ENCODE data around the gene TGM1.

The TGM1 gene

DNA sequence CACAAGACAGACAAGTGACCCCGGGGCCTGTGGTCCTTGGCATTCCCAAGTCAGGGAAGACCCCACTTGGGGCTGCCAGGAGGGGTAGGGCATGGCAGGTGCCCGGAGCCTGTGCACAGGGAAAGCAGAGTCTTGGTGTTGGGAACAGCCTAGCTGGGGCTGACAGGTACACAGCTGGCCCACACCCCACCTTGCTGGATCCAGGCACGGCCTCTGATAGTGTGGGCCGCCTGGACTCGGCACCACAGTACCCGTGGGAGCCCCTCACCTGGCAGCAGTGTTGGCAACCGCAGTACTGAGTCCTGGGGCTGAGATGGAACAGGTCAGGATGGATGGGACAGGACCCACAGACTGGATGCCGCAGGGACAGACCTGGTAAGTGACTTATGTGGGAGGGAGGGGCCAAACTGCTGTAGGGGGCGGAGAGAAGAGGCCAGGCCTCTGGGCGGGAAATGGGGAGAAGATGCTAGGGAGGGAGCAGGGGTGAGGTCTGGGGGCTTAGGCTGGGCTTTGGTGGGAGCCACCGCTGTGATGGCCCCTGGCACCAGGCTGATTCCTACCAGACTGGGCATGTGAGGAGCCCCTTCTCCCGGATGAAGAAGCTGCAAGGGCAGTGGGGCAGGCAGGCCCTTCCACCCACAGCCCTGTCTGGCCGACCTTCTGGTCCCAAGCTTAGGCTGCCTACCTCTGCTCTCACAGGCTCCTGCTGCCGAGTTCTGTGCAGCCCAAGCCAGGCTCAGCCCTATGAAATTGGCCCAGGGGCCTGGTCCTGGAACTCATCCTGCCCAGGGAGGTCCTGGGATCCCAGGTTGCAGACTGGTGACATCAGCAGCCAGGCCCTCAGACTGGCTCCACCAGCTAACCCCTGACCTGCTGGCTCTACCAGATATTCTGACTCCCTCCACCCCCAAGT is at the start of gene TGM1:
Gene TGM1 (minus strand): TSS at position 357 of the 913 bp plus-strand sequence. CDS start 825 bp downstream, outside the sequence.
- DNase-seq (ENCODE audit: low spot score), result no peak

DNA sequence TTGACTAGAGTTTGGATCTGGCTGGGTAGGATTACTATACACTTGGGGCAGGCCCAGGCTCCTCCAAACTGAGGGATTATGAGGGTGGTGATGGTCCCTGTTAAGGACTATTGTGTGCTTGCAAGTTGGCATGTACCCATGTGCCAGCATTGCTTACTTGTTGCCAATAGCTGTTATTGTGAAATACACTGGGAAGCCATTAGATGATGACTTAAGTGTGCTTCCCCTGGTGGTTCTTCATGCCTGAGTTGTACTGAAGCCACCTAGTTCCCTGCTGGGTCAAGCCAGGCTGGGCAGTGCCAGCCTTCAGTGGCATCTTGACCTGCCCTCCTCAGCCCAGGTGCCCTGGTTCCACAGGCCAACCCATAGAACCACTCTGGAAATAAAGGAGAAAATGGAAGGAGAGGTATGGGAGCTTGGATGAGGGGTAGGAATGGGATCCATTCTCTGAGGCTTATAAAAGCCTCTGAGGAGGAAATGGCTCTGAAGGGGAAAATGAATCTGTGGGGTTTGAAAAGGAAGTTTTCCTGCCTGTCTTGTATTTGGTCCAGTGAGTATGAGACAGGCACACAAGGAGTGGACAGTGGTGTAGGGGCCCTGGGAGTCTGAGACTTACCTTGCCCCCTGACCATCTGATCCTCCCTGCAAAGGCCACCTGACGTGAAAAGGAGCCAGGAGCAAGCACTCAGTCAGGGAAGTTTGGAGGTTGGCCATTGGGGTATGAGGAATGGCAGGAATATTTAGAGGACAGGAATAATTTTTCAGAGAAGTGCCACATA is 49.0 kb upstream of the TGM1 start:
- DNase-seq (ENCODE audit: low spot score), result no peak

DNA sequence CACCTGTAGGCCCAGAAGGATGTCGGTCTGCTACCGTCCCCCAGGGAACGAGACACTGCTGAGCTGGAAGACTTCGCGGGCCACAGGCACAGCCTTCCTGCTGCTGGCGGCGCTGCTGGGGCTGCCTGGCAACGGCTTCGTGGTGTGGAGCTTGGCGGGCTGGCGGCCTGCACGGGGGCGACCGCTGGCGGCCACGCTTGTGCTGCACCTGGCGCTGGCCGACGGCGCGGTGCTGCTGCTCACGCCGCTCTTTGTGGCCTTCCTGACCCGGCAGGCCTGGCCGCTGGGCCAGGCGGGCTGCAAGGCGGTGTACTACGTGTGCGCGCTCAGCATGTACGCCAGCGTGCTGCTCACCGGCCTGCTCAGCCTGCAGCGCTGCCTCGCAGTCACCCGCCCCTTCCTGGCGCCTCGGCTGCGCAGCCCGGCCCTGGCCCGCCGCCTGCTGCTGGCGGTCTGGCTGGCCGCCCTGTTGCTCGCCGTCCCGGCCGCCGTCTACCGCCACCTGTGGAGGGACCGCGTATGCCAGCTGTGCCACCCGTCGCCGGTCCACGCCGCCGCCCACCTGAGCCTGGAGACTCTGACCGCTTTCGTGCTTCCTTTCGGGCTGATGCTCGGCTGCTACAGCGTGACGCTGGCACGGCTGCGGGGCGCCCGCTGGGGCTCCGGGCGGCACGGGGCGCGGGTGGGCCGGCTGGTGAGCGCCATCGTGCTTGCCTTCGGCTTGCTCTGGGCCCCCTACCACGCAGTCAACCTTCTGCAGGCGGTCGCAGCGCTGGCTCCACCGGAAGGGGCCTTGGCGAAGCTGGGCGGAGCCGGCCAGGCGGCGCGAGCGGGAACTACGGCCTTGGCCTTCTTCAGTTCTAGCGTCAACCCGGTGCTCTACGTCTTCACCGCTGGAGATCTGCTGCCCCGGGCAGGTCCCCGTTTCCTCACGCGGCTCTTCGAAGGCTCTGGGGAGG is 47.9 kb upstream of the TGM1 start, which contains the start of gene LTB4R:
Gene LTB4R (plus strand): TSS at position 857 of the 959 bp plus-strand sequence. CDS start 4,150 bp downstream, outside the sequence.
- DNase-seq (ENCODE audit: low spot score), result no peak

DNA sequence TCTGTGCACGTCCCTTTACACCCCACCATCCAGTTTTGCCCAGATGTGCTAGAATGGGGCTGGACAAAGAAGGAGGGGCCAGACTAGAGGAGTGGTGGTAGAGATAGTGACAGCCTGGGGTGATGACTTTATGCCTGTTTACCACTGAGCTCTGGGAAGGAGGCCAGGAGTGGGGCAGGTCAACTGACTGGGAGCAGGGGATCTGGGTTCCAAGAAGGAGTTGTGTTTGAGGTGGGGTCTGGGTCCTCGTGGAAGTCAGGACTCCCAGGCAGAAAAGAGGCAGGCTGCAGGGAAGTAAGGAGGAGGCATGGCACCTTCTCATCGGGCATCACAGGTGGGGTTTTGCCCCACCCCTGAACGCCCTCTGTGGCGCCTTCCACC is 47.3 kb upstream of the TGM1 start:
- DNase-seq (ENCODE audit: low spot score), result no peak

DNA sequence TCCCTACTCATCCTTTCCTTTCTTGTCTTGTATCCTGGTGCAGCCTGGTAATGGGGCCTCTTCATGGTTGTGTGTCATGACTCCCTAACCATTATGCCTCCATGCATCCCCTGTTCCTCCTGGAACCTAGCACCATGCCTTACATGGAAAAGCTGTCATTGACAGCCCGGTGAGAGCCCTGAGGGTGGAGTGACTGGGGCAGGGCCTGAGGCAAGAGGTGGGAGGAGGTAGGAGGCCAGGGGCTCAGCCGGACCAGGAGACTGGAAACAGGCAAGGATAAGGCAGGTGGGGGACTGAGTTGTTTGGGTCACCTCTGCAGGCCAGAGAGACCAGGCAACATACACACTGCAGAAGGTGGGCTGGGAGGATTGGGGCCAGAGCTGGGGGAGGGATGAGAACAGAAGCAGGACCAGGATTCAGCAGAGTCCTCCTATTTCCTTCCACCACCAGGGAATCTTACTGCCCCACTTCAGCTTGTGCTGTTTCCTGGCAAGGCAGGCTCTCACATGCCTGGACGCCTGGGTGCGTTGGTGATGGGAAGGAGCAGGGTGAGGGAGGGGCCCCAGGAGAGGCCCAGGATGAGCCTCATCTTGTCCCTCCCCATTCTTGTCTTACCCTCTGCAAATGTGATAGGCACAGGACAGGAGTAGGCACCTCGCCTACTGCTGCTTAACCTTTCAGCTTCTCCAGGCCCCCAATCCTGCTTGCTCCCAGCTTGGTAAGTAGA is 46.7 kb upstream of the TGM1 start, which contains the start of gene LTB4R2:
Gene LTB4R2 (plus strand): TSS at position 603 of the 727 bp plus-strand sequence. CDS start 525 bp downstream, outside the sequence.
- DNase-seq (ENCODE audit: low spot score), result no peak

DNA sequence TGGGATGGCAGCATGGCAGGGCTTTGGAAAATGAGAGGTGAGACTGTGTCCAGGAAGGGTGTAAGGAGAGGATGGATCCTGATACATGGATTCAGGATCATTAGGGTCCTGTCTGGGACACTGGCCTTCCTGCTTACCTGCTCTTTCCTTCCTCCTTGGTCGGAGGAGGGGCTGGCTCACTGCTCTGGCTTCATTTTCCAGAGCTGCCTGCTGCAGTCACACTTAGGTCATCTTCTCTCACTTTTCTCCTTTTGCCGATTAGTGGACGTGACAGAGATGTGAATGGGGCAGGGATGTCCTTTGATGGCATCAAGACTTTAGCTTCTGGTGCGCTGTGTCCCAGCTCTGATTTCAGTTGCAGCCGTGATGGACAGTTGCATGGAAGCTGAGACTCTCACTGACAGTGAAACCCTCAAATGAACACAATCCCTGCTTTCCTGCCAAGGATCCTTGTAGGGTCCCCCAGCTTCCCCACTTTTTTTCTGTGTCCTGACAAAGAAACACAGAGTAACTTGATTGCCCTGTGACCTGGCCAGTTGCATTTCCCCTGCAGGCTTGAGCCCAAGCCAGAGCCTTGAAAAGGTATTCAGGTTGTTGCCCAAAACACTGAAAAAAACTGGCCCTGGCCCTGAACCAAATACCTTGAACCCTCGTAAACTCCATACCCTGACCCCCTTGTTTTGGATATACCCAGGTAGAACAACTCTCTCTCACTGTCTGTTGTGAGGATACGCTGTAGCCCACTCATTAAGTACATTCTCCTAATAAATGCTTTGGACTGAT is 45.6 kb upstream of the TGM1 start:
- no peak for DNase-seq (ENCODE audit: low spot score)

DNA sequence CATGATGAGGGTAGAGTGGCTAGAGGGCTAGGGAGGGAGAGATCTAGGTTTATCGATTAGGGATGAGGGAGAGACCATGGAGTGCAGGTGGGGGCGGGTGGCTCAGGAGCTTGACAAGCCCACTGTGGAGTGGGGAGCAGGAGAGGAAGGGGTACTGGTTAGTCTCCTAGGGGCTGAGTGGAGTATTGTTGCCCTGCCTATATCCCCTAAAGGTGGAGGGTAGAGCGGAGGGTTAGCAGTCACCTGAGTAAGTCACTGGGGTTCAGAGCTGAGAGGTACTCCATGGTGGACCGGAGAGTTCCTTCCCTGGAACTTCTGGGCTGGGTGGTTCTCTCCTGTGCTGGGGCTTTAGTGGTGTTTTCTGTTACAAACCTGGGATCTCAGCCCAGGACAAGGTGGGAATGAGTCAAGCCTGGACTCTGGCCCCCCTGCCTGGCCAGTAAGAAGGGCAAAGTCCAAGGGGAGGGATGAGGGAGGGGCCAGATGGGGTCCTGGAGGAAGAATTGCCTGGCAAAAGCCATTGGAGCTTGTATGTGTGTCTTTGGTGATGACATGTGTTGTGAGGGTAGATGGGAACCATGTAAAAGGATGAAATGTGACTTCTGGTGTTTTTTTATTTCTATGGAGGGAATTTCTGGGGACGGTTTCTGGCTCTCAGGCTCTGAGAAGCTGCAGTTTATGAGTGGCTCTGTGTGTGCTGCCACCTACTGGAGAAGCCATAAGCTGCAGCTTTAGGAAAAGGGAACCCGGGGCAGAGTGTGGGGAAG is 44.8 kb upstream of the TGM1 start, which contains the start of gene CIDEB:
Gene CIDEB (minus strand): TSS at position 403 of the 767 bp plus-strand sequence. CDS start 119 bp downstream, at position 284.
- DNase-seq (ENCODE audit: low spot score), result no peak

DNA sequence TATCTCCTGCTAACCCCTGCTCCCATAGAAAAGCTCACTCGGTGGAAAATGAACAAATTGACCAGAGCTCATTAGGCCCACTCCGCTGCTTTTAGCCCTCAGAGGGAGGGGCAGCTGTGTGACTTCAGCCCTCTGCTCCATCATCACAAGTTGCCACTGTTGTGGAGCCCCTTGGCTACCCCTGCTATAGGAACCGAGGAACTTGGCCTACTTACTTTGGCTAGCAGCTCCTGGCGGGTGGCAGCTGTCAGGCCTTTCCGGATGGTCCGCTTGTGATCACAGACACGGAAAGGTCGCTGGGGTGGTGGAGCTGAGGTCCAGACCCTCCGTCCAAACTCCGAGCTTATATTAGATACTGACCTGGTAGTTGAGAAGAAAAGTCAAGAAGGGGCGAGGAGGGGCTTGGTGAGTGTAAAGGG is 44.2 kb upstream of the TGM1 start:
- no peak for DNase-seq (ENCODE audit: low spot score)

DNA sequence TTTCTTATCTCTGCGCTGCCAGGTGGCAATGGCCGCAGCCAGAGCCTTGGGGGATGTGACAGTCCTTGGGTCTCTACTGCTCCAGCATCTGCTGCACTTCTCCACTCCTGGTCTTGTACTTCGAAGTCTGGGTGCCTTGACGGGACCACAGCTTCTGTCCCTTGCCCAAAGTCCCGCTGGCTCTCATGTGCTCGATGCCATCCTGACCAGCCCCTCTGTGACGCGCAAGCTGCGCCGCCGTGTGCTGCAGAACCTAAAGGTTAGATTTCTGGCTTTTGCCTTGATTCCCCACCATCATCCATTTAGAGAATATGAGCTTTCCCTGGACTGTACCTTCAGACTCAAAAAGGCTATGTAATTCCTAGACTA is 41.0 kb upstream of the TGM1 start:
- no peak for DNase-seq (ENCODE audit: low spot score)

DNA sequence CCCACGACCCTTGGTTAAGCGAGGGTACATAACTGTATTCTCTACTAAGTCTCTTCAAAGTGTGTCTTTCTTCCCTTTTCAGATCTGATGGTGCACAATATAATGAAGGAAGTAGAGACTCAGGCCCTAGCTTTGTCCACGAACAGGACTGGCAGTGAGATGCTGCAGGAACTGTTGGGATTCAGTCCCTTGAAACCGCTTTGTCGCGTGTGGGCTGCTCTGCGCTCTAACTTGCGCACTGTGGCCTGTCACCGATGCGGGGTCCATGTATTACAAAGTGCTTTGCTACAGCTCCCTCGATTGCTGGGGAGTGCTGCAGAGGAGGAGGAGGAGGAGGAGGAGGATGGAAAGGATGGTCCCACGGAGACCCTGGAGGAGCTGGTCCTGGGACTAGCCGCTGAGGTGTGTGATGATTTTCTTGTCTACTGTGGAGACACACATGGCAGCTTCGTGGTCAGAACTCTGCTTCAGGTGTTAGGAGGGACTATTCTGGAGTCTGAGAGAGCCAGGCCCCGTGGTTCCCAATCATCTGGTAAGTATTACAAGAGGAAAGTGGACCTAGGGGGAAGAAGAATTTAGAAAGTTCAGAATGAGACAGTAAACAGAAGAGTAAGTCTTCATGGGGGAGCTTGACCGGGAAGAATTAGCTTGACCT is 37.5 kb upstream of the TGM1 start:
- no peak for DNase-seq (ENCODE audit: low spot score)

DNA sequence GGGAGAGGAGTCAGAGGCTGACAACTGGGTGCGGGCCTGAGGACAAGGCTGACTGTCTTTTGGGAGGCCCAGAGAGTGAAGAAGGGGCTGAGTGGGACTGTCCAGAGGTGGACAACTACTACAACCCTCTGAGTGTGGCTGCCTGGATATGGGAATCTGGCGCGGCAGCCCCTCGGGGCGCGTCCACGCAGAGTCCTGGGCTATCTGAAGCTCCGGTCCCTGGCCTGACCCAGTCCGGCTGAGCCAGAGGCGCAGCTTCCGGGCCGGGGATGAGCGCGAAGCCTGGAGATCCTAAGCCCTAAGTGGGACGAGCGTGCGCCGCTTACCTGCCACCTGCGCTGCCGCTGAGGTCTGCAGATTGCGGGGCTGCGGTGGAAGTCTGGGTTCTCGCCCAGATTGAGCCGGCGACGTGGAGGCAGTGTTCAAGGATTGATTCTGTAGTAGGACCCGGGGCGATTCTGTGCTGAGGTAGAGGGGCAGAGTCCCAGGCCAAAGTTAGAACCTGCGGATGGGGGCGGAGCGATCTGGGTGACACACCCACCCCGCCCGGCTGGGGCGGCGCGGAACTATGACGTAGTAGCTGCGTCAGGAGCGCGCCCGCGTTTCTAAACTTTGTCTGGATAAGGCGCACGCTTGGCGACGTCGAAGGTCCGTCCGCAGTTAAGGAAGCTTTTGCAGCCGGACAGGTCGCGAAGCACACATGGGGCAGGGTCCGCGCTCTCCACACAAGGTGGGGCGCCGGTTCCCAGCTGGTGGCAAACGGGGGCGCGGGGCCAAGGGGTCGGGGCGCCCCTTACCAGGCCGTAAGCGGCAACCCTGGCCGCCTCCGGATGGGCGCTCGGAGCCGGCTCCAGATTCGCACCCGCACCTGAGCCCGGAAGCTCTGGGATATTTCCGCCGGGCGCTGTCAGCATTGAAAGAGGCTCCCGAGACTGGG is 36.5 kb upstream of the TGM1 start, which contains the start of the genes DHRS1 and NOP9:
Gene DHRS1 (minus strand): TSS at position 526 of the 937 bp plus-strand sequence. CDS start 674 bp downstream, outside the sequence.
Gene NOP9 (plus strand): TSS at position 596 of the 937 bp plus-strand sequence. CDS start 105 bp downstream, at position 701.
- peak; percentile 83 for DNase-seq (ENCODE audit: low spot score)

DNA sequence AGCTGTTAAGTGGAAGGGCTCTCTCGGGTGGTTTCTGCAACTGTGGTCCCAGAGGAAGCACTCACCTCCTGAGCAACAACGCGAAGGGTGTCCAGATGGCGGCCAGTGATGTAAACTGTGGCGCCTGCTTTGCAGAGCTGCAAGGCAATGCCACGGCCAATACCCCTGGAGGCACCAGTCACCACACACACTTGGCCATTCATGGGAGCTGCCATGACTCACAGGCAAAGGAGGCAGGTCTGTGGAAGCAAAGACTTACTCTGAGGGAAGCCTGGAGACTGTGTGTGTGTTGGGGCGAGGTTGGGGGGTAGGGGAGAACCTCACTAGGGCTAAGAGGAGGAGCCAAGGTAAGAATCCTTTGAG is 35.9 kb upstream of the TGM1 start:
- DNase-seq (ENCODE audit: low spot score), result no peak

DNA sequence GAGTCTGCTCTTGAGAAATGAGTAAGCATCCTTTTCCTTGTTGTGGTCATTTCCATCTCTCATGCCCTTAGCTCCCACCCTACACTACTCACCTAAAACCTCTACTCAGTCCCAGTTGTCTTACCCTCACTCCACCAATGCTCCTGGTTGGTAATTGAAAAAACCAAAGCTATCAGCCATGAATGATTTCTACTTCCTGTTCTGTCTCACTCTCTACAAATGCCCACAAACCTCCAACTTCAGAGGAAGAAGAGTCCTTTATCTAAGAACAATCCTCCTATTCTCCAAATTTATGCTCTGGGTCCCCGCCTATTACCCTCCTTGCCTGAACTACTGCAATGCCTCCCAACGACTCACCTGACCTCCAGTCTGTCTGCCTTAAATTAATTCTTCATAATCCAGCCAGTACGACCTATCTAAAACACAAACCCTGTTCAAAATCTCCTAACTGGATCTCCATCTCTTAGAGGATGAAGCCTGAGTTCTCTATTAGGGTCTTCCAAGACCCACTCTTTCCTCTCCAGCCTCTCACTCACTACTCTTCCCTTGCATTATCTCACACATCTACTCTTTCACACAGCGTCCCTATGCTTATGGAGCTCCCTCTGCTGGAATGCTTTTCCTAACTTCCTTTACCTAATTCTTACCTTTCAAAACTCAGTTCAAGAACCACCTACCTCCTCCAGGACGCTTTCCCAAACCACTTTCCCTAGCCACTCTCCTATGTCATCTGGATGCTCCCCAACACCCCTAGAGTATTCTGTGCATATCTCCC is 34.4 kb upstream of the TGM1 start:
- DNase-seq (ENCODE audit: low spot score), result no peak

DNA sequence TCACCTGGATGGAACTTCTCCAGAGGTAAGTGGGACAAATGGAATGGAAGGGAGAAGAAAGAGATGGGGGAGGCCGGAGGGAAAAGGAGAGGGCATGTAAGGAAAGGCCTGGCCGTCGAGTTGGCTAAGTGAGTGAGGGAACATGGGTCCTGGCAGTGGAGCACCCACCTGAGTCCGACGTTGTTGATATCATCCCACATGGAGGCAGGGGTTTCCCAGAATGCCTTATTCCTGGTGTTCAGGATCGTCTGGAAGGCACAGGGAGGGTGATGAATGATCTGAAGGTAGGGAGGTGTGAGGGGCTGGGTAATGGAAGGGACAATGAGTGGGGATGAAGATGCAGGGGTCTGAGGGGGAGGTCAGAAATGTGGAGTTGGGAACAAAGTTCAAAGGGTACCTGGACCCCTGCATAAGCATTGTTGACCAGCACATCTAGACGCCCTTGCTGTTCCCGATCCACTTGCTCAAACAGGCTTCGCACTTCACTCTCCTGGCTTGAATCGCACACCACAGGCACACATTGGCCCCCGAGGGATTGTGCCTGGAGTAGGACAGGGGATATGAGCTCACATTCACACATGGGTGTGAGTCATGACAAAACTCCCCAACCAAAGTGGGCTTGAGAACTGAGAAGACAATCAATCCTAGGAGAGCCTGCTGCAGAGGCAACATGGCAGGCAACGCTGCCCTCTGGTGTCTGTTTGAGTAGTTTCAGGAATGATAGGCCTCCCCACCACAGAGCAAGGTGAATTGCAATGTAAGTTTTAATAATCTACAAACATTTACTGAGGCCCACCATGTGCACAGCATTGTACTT is 33.6 kb upstream of the TGM1 start:
- no peak for DNase-seq (ENCODE audit: low spot score)

DNA sequence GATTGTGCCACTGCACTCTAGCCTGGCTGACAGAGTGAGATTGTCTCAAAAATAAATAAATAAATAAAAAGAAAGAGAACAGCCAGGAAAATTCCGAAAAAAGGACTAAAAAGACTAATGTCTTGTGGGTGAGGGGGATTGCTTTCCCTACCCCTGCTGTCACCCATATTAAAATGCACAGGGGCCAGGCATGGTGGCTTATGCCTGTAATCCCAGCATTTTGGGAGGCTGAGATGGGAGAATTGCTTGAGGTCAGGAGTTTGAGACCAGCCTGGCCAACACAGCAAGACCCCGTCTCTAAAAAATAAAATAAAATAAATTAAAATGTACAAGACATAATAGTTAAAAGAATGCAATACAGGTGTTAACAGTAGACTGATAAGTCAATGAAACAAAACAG is 30.5 kb upstream of the TGM1 start:
- DNase-seq (ENCODE audit: low spot score), result no peak

Data from putamen (tissue), 1 donor.